DOHH2 (cell line): Measurements from ENCODE around the gene GALNT14.

Source experiments
- CTCF ChIP-seq: fragments of 200-600 bp; sonication (generic); IDR thresholded peaks from one replicate; pipeline ENCODE4 v1.5.1; 2014; ENCODE audit warnings: antibody characterized with exemption, mild to moderate bottlenecking, low read depth, low read length; ENCODE audit not compliant: poor library complexity, severe bottlenecking
- EZH2phosphoT487 ChIP-seq: fragments of 200-600 bp; sonication (generic); IDR thresholded peaks from 2 replicates; pipeline ENCODE4 v1.6.1; 2017; ENCODE audit warnings: borderline replicate concordance, mild to moderate bottlenecking, antibody characterized with exemption, low read length, moderate library complexity, mixed read lengths

- no peak for TF ChIP-seq CTCF
- no peak for TF ChIP-seq EZH2phosphoT487
Measured at GRCh38 chr2:31083234-31083993, 54.8 kb downstream of the GALNT14 start.
